CD14-positive monocyte (primary cell): ENCODE measurements around the gene RPS14. TPM values are rescaled to one million over a fixed set of nuclear protein-coding genes. Genes with fewer than 3 reads are reported as not detected.

Experiments
- DNase-seq, 3 donors: peaks; one replicate each; pipeline ENCODE4 v3.0.0-alpha.2; 2011 to 2022
- H2AFZ ChIP-seq: 2 replicates; pipeline ENCODE4 v1.6.0; 2012; ENCODE audit warnings: mild to moderate bottlenecking, low read depth, low read length, inconsistent platforms; ENCODE audit not compliant: insufficient read depth, poor library complexity, severe bottlenecking
- H3K27ac ChIP-seq, 2 donors: 1 replicate in 1 of 2; 2 replicates in 1 of 2; pipeline ENCODE4 v1.5.1; 2012 to 2013; ENCODE audit warnings: low read length in 2 of 2, control low read depth in 1 of 2, inconsistent platforms in 1 of 2, low read depth in 1 of 2, mild to moderate bottlenecking in 1 of 2
- H3K27me3 ChIP-seq, 2 donors: one replicate each; pipeline versions ENCODE4 v1.6.0 to v1.6.1; 2011 to 2013; ENCODE audit warnings: low read length in 2 of 2; ENCODE audit not compliant: control insufficient read depth in 2 of 2, insufficient read depth in 2 of 2
- H3K36me3 ChIP-seq, 2 donors: replicated peaks in 1 of 2; 1 replicate in 1 of 2; 2 replicates in 1 of 2; pipeline versions ENCODE4 v1.5.1 to v1.6.1; 2012 to 2013; ENCODE audit warnings: low read length in 2 of 2, control low read depth in 1 of 2, inconsistent platforms in 1 of 2, mild to moderate bottlenecking in 1 of 2; ENCODE audit not compliant: insufficient read depth in 2 of 2, control insufficient read depth in 1 of 2
- H3K4me1 ChIP-seq, 2 donors: 1 replicate in 1 of 2; 2 replicates in 1 of 2; pipeline versions ENCODE4 v1.5.1 to v1.6.1; 2012 to 2013; ENCODE audit warnings: low read length in 2 of 2, control low read depth in 1 of 2, inconsistent platforms in 1 of 2, mild to moderate bottlenecking in 1 of 2, moderate library complexity in 1 of 2; ENCODE audit not compliant: insufficient read depth in 2 of 2, control insufficient read depth in 1 of 2
- H3K4me2 ChIP-seq: replicated peaks from 2 replicates; pipeline ENCODE3; 2012; ENCODE audit warnings: low read length, moderate library complexity, mild to moderate bottlenecking; ENCODE audit not compliant: poor library complexity, severe bottlenecking; ENCODE audit errors: extremely low read depth
- H3K4me3 ChIP-seq, 3 experiments: fragments of 200-600 bp in 1 of 3; sonication (generic) in 1 of 3; replicated peaks in 1 of 3; 1 replicate in 2 of 3; 2 replicates in 1 of 3; pipeline ENCODE4 v1.5.1; 2011 to 2013; ENCODE audit warnings: low read length in 3 of 3, mild to moderate bottlenecking in 3 of 3, control low read depth in 2 of 3, low read depth in 2 of 3, inconsistent platforms in 1 of 3, moderate library complexity in 1 of 3
- H3K79me2 ChIP-seq: 2 replicates; pipeline ENCODE4 v1.6.0; 2012; ENCODE audit warnings: mild to moderate bottlenecking, control low read depth, inconsistent platforms, low read length, moderate library complexity; ENCODE audit not compliant: insufficient read depth
- H3K9ac ChIP-seq: 2 replicates; pipeline ENCODE4 v1.6.0; 2017; ENCODE audit warnings: low read length, mild to moderate bottlenecking; ENCODE audit not compliant: insufficient read depth, poor library complexity, severe bottlenecking
- H3K9me3 ChIP-seq, 2 donors: replicated peaks in 1 of 2; 1 replicate in 1 of 2; 2 replicates in 1 of 2; pipeline versions ENCODE4 v1.5.1 to v1.6.1; 2012 to 2013; ENCODE audit warnings: low read length in 2 of 2, control low read depth in 1 of 2; ENCODE audit not compliant: control insufficient read depth in 1 of 2, insufficient read depth in 1 of 2
- H4K20me1 ChIP-seq: 2 replicates; pipeline ENCODE4 v1.6.0; 2012; ENCODE audit warnings: mild to moderate bottlenecking, low read length, control low read depth, moderate library complexity; ENCODE audit not compliant: insufficient read depth
- H3K27ac Mint-ChIP-seq, 7 donors: one replicate each; pipeline ENCODE4 v1.8.0; 2020; ENCODE audit warnings: mild to moderate bottlenecking in 7 of 7, mixed read lengths in 7 of 7, moderate library complexity in 6 of 7, inconsistent platforms in 2 of 7
- H3K27me3 Mint-ChIP-seq, 3 donors: one replicate each; pipeline ENCODE4 v1.8.0; 2021 to 2022; ENCODE audit warnings: low read depth in 3 of 3, mild to moderate bottlenecking in 3 of 3, mixed read lengths in 3 of 3, moderate library complexity in 3 of 3, inconsistent platforms in 1 of 3
- H3K36me3 Mint-ChIP-seq, 2 donors: one replicate each; pipeline ENCODE4 v1.8.0; 2020; ENCODE audit warnings: mixed read lengths in 2 of 2, inconsistent platforms in 1 of 2, mild to moderate bottlenecking in 1 of 2
- H3K4me1 Mint-ChIP-seq: one replicate; pipeline ENCODE4 v1.8.0; 2020; ENCODE audit warnings: mild to moderate bottlenecking, mixed read lengths
- H3K4me3 Mint-ChIP-seq, 2 donors: one replicate each; pipeline ENCODE4 v1.8.0; 2020; ENCODE audit warnings: mild to moderate bottlenecking in 2 of 2, mixed read lengths in 2 of 2, moderate library complexity in 1 of 2
- H3K9me3 Mint-ChIP-seq, 7 donors: one replicate each; pipeline ENCODE4 v1.8.0; 2020 to 2022; ENCODE audit warnings: mixed read lengths in 7 of 7, mild to moderate bottlenecking in 6 of 7, moderate library complexity in 6 of 7, inconsistent platforms in 2 of 7
- CTCF ChIP-seq: fragments of 200-600 bp; IDR thresholded peaks from one replicate; pipeline ENCODE4 v1.8.0; 2022; ENCODE audit warnings: antibody characterized with exemption, mild to moderate bottlenecking
- WGBS: methylation state at CpG from one replicate; pipeline ENCODE4 v1.1.5; 2013; ENCODE audit warnings: missing lambda C conversion rate; ENCODE audit not compliant: insufficient coverage; 5-methylcytosine and 5-hydroxymethylcytosine counted together
- intact Hi-C, 2 donors: fragments of 100-400 bp; cut with micrococcal nuclease; formaldehyde crosslinking; loops; one replicate each; pipeline versions ENCODE4 v1.15.0 to v1.15.1; 2023
- polyA plus RNA-seq, 3 donors: library from polyadenylated mRNA; depleted of rRNA in 1 of 3; unstranded in 2 of 3; stranded (reverse) in 1 of 3; fragments of 300-500 nt in 2 of 3; fragments of >200 nt in 1 of 3; fragmentation: Illumina TruSeq in 2 of 3; gene quantifications; 1 replicate in 2 of 3; 2 replicates in 1 of 3; pipeline ENCODE4 v1.2.3, GENCODE V29; 2012 to 2021

RPS14 gene
- polyA plus RNA-seq, 3 donors: 2,768 to 4,675 (median 3,499) TPM

DNA sequence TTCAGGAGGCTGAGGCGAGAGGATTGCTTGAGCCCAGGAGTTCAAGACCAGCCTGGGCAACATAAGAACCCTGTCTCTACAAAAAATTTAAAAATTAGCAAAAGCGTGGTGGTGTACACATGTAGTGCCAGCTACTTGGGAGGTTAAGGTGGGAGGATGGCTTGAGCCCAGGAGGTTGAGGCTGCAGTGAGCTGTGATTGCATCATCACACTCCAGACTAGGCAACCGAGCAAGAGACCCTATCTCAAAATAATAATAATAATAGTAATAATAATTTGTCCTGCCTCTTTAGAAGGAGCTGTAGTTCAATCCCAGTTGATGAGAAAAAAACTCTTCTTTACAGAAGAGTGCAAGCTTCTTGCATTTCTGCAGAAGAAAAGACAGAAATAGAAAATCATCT is 26.8 kb downstream of the RPS14 start:
- no peak overlapping the region for H3K27ac ChIP-seq
- no peaks in the 10 kb centered on the region for H3K9me3 ChIP-seq
- H3K36me3 ChIP-seq: no peaks in the 10 kb centered on the region
- H3K27me3 Mint-ChIP-seq: peaks cover 0 to 2% (median 2%) of the 10 kb centered on the region in 3 donors
- H3K4me3 ChIP-seq: no peak overlapping the region
- DNase-seq: no peak
- H3K4me1 ChIP-seq: peaks cover 9 to 14% of the 10 kb centered on the region in 2 donors
- intact Hi-C loops: no loop called here
- peaks cover 0 to 3% (median 0%) of the 10 kb centered on the region in 7 donors for H3K9me3 Mint-ChIP-seq
- no peak overlapping the region for H2AFZ ChIP-seq
- no CpG with 5 or more reads among the region's 3 CpGs for WGBS
- no peak overlapping the region for H3K4me3 Mint-ChIP-seq
- no peak for TF ChIP-seq CTCF
- no peak overlapping the region for H3K4me2 ChIP-seq
- H3K9ac ChIP-seq: no peak overlapping the region
- H3K27me3 ChIP-seq: no peaks in the 10 kb centered on the region
- peaks cover 16% of the 10 kb centered on the region for H3K4me1 Mint-ChIP-seq
- H3K27ac Mint-ChIP-seq: no peak overlapping the region
- no peaks in the 10 kb centered on the region for H3K36me3 Mint-ChIP-seq
- no peaks in the 10 kb centered on the region for H3K79me2 ChIP-seq
- H4K20me1 ChIP-seq: no peaks in the 10 kb centered on the region

DNA sequence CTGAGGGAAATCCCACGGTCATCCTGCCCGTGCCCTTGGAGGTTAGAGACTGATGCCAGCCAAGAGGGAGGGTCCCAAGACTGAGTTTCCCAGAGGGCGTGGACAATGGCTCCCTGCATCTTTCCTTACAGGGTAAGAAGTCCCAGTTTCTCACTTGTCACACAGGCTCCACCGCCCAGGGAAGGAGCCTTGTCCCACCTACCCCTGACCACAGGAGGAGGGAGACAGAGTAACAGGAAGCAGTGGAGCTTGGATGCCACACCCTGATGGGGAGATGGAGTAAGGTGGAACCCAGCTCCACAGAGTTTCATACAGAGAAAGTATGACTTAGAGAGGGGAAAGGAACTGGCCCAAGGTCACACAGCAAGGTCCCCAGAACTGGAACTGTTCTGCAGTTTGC is 27.5 kb downstream of the RPS14 start:
- no peaks in the 10 kb centered on the region for H4K20me1 ChIP-seq
- no peaks in the 10 kb centered on the region for H3K36me3 Mint-ChIP-seq
- intact Hi-C loops: no loop called here
- H2AFZ ChIP-seq: no peak overlapping the region
- H3K27ac ChIP-seq: no peak overlapping the region
- no CpG with 5 or more reads among the region's 4 CpGs for WGBS
- peaks cover 0 to 2% (median 2%) of the 10 kb centered on the region in 3 donors for H3K27me3 Mint-ChIP-seq
- no peak for DNase-seq
- no peak for TF ChIP-seq CTCF
- H3K27me3 ChIP-seq: no peaks in the 10 kb centered on the region
- no peak overlapping the region for H3K4me3 Mint-ChIP-seq
- peaks cover 0 to 3% (median 0%) of the 10 kb centered on the region in 7 donors for H3K9me3 Mint-ChIP-seq
- no peak overlapping the region for H3K4me2 ChIP-seq
- H3K4me1 Mint-ChIP-seq: peaks cover 16% of the 10 kb centered on the region
- H3K4me1 ChIP-seq: peaks cover 9 to 14% of the 10 kb centered on the region in 2 donors
- H3K4me3 ChIP-seq: no peak overlapping the region
- no peaks in the 10 kb centered on the region for H3K9me3 ChIP-seq
- H3K79me2 ChIP-seq: no peaks in the 10 kb centered on the region
- H3K9ac ChIP-seq: no peak overlapping the region
- H3K27ac Mint-ChIP-seq: peak overlapping the region in 2 of 7 donors; percentile 37 to 47
- H3K36me3 ChIP-seq: no peaks in the 10 kb centered on the region
